Neural progenitor cell (in vitro differentiated cells): ENCODE data around the gene HDAC11.

Source experiments
- EZH2 ChIP-seq: fragments of 200-600 bp; sonication (generic); IDR thresholded peaks from 2 replicates; pipeline ENCODE4 v1.6.1; 2017; ENCODE audit warnings: antibody characterized with exemption, mild to moderate bottlenecking, moderate library complexity
- EZH2phosphoT487 ChIP-seq: fragments of 200-600 bp; sonication (generic); IDR thresholded peaks from 2 replicates; pipeline ENCODE4 v1.6.1; 2017; ENCODE audit warnings: antibody characterized with exemption
- TF ChIP-seq, protein P1 (sequence below): fragments of 200-600 bp; sonication (generic); IDR thresholded peaks from 2 replicates; pipeline ENCODE4 v1.5.1; 2017; ENCODE audit warnings: antibody characterized with exemption, mild to moderate bottlenecking

DNA sequence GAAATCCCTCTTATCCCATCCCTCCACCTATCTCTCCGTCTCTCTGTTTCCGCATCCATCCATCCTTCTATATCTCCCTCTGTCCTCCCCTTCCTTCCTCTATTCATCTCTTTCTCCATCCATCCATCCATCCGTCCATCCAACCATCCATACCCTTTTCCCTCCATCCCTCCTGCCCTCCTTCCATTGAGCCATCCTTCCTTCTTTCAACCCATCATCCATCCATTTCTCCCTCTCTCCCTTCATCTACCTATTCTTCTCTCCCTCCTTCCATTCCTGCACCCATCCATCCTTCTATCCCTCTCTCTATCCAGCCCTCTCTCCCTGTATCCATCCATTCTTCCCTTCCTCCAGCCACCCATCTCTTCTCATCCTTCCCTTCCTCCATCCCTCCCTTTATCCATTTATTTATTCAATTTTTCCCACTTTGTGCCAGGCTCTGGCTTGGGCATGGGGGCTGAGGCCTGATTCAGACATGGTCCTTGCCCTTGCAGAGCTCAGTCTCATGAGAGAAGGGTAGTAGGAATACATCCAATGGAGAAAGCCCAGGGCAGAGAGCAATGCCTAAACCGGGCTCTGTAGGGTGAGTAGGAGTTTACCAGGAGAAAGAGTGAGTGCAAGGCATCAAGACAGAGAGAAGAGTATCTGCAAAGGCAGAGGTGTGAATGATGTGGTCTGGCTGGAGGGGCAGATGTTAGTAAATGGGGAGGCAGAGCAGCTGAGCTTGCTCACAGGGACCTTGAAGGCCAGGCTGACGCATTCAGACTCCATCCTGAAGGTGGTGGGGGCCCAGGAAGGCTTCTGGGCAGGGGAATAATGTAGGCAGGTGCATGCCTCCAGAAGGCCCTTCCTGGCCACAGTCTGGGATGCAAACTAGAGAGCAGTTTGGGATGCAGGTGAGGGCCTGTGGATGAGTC is 49.3 kb downstream of the HDAC11 start:
- TF ChIP-seq, protein P1, sequence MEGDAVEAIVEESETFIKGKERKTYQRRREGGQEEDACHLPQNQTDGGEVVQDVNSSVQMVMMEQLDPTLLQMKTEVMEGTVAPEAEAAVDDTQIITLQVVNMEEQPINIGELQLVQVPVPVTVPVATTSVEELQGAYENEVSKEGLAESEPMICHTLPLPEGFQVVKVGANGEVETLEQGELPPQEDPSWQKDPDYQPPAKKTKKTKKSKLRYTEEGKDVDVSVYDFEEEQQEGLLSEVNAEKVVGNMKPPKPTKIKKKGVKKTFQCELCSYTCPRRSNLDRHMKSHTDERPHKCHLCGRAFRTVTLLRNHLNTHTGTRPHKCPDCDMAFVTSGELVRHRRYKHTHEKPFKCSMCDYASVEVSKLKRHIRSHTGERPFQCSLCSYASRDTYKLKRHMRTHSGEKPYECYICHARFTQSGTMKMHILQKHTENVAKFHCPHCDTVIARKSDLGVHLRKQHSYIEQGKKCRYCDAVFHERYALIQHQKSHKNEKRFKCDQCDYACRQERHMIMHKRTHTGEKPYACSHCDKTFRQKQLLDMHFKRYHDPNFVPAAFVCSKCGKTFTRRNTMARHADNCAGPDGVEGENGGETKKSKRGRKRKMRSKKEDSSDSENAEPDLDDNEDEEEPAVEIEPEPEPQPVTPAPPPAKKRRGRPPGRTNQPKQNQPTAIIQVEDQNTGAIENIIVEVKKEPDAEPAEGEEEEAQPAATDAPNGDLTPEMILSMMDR, result no peak
- TF ChIP-seq EZH2 (no peak), EZH2phosphoT487 (no peak)
